GM12874 (cell line): ENCODE measurements around the gene PDE4B.

ENCODE experiments used
- CTCF ChIP-seq: IDR thresholded peaks from 2 replicates; pipeline ENCODE4 v1.5.1; 2011; ENCODE audit warnings: low read depth, mild to moderate bottlenecking, control low read depth, low read length, moderate library complexity; ENCODE audit not compliant: insufficient read depth

Gene PDE4B

GRCh38 chr1:65844821-65845534 is 52.3 kb downstream of the PDE4B start:
- no peak for TF ChIP-seq CTCF

GRCh38 chr1:65845535-65846060 is 52.9 kb downstream of the PDE4B start:
- TF ChIP-seq CTCF = no peak

- TF ChIP-seq CTCF = no peak
Measured at GRCh38 chr1:65846866-65847265, 54.2 kb downstream of the PDE4B start.

- TF ChIP-seq CTCF = no peak
Measured at GRCh38 chr1:65850281-65850680, 57.6 kb downstream of the PDE4B start.

GRCh38 chr1:65866439-65866838 is 73.7 kb downstream of the PDE4B start:
- no peak for TF ChIP-seq CTCF

GRCh38 chr1:65872301-65872700 is 79.6 kb downstream of the PDE4B start:
- TF ChIP-seq CTCF = no peak

- TF ChIP-seq CTCF = no peak
Measured at GRCh38 chr1:65880611-65881010, 87.9 kb downstream of the PDE4B start.
